Astrocyte (in vitro differentiated cells and primary cell): ENCODE results near the gene TSPEAR. TPM values are rescaled to one million over a fixed set of nuclear protein-coding genes. Genes with fewer than 3 reads are reported as not detected.

Source experiments
- DNase-seq: peaks from one replicate; pipeline ENCODE4 v3.0.0-alpha.2; 2010; ENCODE audit warnings: low read depth
- FAIRE-seq: peaks from 2 replicates; lab custom pipeline; 2011; peaks lifted over from hg19 to GRCh38; lab: Jason Lieb, UNC
- H2AFZ ChIP-seq: 2 replicates; pipeline ENCODE4 v1.6.0; 2012; ENCODE audit warnings: low read depth, low read length, inconsistent platforms
- H3K27ac ChIP-seq: 2 replicates; pipeline ENCODE4 v1.5.1; 2011; ENCODE audit warnings: low read depth, low read length, inconsistent platforms
- H3K27me3 ChIP-seq: 2 replicates; pipeline ENCODE4 v1.6.0; 2011; ENCODE audit warnings: low read length, inconsistent platforms; ENCODE audit not compliant: insufficient read depth
- H3K36me3 ChIP-seq: 2 replicates; pipeline ENCODE4 v1.5.1; 2011; ENCODE audit warnings: low read length, inconsistent platforms; ENCODE audit not compliant: insufficient read depth
- H3K4me1 ChIP-seq: 2 replicates; pipeline ENCODE4 v1.5.1; 2011; ENCODE audit warnings: low read length, inconsistent platforms; ENCODE audit not compliant: insufficient read depth
- H3K4me2 ChIP-seq: 2 replicates; pipeline ENCODE4 v1.6.0; 2012; ENCODE audit warnings: low read length, inconsistent platforms
- H3K4me3 ChIP-seq: 2 replicates; pipeline ENCODE4 v1.5.1; 2011; ENCODE audit warnings: low read depth, mild to moderate bottlenecking, low read length, inconsistent platforms; ENCODE audit not compliant: insufficient read depth
- H3K79me2 ChIP-seq: 2 replicates; pipeline ENCODE4 v1.6.0; 2012; ENCODE audit warnings: mild to moderate bottlenecking, low read length, inconsistent platforms; ENCODE audit not compliant: insufficient read depth
- H3K9ac ChIP-seq: 2 replicates; pipeline ENCODE4 v1.6.0; 2012; ENCODE audit warnings: mild to moderate bottlenecking, low read length, inconsistent platforms
- H3K9me3 ChIP-seq: 2 replicates; pipeline ENCODE4 v1.5.1; 2012; ENCODE audit warnings: low read depth, mild to moderate bottlenecking, low read length, inconsistent platforms; ENCODE audit not compliant: insufficient read depth
- H4K20me1 ChIP-seq: 2 replicates; pipeline ENCODE4 v1.6.0; 2012; ENCODE audit warnings: low read length, inconsistent platforms; ENCODE audit not compliant: insufficient read depth
- H3K27ac Mint-ChIP-seq: one replicate; pipeline ENCODE4 v1.8.0; 2021; ENCODE audit warnings: mild to moderate bottlenecking, mixed read lengths; ENCODE audit not compliant: unreplicated experiment
- H3K27me3 Mint-ChIP-seq: one replicate; pipeline ENCODE4 v1.8.0; 2021; ENCODE audit warnings: low read depth, mixed read lengths; ENCODE audit not compliant: unreplicated experiment
- H3K36me3 Mint-ChIP-seq: one replicate; pipeline ENCODE4 v1.8.0; 2021; ENCODE audit warnings: low read depth, mixed read lengths; ENCODE audit not compliant: unreplicated experiment
- H3K4me1 Mint-ChIP-seq: one replicate; pipeline ENCODE4 v1.8.0; 2021; ENCODE audit warnings: low read depth, mixed read lengths; ENCODE audit not compliant: unreplicated experiment
- H3K4me3 Mint-ChIP-seq: one replicate; pipeline ENCODE4 v1.8.0; 2021; ENCODE audit warnings: mild to moderate bottlenecking, moderate library complexity, mixed read lengths; ENCODE audit not compliant: unreplicated experiment
- H3K9me3 Mint-ChIP-seq: one replicate; pipeline ENCODE4 v1.8.0; 2021; ENCODE audit warnings: mild to moderate bottlenecking, mixed read lengths; ENCODE audit not compliant: unreplicated experiment
- EZH2 ChIP-seq: IDR thresholded peaks from 2 replicates; pipeline ENCODE4 v1.6.1; 2012; ENCODE audit warnings: mild to moderate bottlenecking, low read length, inconsistent platforms; ENCODE audit not compliant: insufficient read depth
- total RNA-seq: library from RNA; stranded (reverse); gene quantifications from 2 replicates; pipeline ENCODE4 v1.2.1, GENCODE V29; 2021
- TF ChIP-seq, protein P1 (sequence below): IDR thresholded peaks from 2 replicates; pipeline ENCODE4 v1.5.1; 2011; ENCODE audit warnings: low read depth, mild to moderate bottlenecking, inconsistent platforms, low read length, moderate library complexity; ENCODE audit not compliant: insufficient read depth

The TSPEAR gene
- total RNA-seq, 1 donor from 2014 or later: not detected

DNA sequence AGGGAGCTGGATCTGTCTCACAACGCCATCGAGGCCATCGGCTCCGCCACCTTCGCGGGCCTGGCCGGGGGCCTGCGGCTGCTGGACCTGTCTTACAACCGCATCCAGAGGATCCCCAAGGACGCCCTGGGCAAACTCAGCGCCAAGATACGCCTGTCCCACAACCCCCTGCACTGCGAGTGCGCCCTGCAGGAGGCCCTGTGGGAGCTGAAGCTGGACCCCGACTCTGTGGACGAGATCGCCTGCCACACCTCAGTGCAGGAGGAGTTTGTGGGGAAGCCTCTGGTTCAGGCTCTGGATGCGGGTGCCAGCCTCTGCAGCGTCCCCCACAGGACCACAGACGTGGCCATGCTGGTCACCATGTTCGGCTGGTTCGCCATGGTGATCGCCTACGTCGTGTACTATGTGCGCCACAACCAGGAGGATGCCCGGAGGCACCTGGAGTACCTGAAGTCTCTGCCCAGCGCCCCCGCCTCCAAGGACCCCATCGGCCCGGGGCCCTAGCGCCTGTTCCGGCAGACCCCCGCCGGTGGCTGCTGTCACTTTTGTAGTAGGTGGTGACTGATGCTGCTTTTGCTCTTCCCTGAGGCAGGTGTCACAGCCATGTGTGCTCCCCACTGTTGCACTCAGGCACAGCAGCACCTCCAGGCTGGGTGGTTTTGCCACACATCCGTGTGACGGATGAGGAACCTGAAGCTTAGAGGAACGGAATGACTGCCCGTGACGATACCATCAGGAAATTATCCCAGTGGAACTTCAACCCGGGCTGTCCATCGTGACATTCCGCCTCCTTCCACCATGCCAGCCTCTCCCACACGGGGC is 254.2 kb downstream of the TSPEAR start:
- Mint-ChIP-seq H3K27me3 (peaks cover 8% of the 10 kb centered on the region), H3K4me3 (peak overlapping the region; percentile 76), H3K27ac (no peak overlapping the region), H3K9me3 (peaks cover 5% of the 10 kb centered on the region), H3K4me1 (no peaks in the 10 kb centered on the region), H3K36me3 (no peaks in the 10 kb centered on the region)
- H4K20me1 ChIP-seq: no peaks in the 10 kb centered on the region
- no peak for FAIRE-seq
- TF ChIP-seq, protein P1, sequence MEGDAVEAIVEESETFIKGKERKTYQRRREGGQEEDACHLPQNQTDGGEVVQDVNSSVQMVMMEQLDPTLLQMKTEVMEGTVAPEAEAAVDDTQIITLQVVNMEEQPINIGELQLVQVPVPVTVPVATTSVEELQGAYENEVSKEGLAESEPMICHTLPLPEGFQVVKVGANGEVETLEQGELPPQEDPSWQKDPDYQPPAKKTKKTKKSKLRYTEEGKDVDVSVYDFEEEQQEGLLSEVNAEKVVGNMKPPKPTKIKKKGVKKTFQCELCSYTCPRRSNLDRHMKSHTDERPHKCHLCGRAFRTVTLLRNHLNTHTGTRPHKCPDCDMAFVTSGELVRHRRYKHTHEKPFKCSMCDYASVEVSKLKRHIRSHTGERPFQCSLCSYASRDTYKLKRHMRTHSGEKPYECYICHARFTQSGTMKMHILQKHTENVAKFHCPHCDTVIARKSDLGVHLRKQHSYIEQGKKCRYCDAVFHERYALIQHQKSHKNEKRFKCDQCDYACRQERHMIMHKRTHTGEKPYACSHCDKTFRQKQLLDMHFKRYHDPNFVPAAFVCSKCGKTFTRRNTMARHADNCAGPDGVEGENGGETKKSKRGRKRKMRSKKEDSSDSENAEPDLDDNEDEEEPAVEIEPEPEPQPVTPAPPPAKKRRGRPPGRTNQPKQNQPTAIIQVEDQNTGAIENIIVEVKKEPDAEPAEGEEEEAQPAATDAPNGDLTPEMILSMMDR: no peak
- TF ChIP-seq EZH2: no peak
- H3K27ac ChIP-seq: no peak overlapping the region
- no peaks in the 10 kb centered on the region for H3K36me3 ChIP-seq
- no peaks in the 10 kb centered on the region for H3K27me3 ChIP-seq
- H2AFZ ChIP-seq: no peak overlapping the region
- H3K4me1 ChIP-seq: no peaks in the 10 kb centered on the region
- no peaks in the 10 kb centered on the region for H3K9me3 ChIP-seq
- DNase-seq: no peak
- H3K4me3 ChIP-seq: no peak overlapping the region
- H3K9ac ChIP-seq: no peak overlapping the region
- H3K79me2 ChIP-seq: no peaks in the 10 kb centered on the region
- H3K4me2 ChIP-seq: no peak overlapping the region

DNA sequence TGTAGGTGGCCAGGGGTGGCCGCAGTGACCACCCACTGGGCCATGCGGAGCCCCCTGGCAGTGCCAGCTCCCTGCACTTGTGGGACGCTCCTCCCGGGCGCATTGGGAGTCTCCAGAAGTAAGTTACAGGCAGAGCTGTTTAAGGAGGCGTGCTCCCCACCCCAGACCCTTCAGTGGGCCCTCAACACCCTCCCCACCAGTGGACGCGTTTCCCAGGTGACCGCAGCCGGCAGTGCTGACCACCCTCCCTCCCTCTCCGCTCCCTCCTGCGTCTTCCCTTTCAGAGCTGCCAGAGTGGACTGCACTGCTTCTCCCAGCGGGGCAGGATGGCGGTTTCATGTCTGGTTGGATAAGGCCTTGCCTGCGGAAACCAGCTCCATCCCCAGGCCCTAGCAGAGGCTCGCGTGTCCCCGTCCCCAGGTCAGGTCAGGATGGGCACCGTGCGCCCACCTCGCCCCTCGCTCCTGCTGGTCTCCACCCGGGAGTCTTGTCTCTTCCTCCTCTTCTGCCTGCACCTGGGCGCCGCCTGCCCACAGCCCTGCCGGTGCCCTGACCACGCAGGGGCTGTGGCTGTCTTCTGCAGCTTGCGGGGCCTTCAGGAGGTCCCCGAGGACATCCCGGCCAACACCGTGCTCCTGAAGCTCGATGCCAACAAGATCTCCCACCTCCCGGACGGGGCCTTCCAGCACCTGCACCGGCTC is 255.0 kb downstream of the TSPEAR start:
- H3K4me3 ChIP-seq: no peak overlapping the region
- H3K9ac ChIP-seq: no peak overlapping the region
- no peaks in the 10 kb centered on the region for H4K20me1 ChIP-seq
- no peaks in the 10 kb centered on the region for H3K36me3 ChIP-seq
- H3K4me3 Mint-ChIP-seq: peak overlapping the region; percentile 83
- no peak overlapping the region for H3K27ac Mint-ChIP-seq
- DNase-seq (no peak), FAIRE-seq (no peak)
- H3K79me2 ChIP-seq: no peaks in the 10 kb centered on the region
- H3K36me3 Mint-ChIP-seq: no peaks in the 10 kb centered on the region
- H3K27me3 Mint-ChIP-seq: peaks cover 15% of the 10 kb centered on the region
- peak overlapping the region; percentile 85 for H3K4me2 ChIP-seq
- H2AFZ ChIP-seq: peak overlapping the region; percentile 77
- no peak overlapping the region for H3K27ac ChIP-seq
- TF ChIP-seq EZH2: no peak
- TF ChIP-seq, protein P1: no peak
- peaks cover 2% of the 10 kb centered on the region for H3K27me3 ChIP-seq
- peaks cover 4% of the 10 kb centered on the region for H3K9me3 Mint-ChIP-seq
- H3K4me1 Mint-ChIP-seq: no peaks in the 10 kb centered on the region
- no peaks in the 10 kb centered on the region for H3K4me1 ChIP-seq
- no peaks in the 10 kb centered on the region for H3K9me3 ChIP-seq
